Measurements from ENCODE around the gene NRF1.

GRCh38 chr7:129724796-129725195, 113.3 kb downstream of the NRF1 start:
- TF ChIP-seq CTCF (IDR thresholded peaks at IDR 0.05) (no peak), POLR2A (IDR thresholded peaks at IDR 0.05) (no peak)

Data from thyroid gland (tissue), 4 donors.